Thyroid gland (tissue), 4 donors: ENCODE measurements around the gene DOHH.

Experiments
- POLR2A ChIP-seq, 2 donors: fragments of 450-650 bp; IDR thresholded peaks; one replicate each; pipeline ENCODE4 v1.6.1; 2017; ENCODE audit warnings: antibody characterized with exemption in 2 of 2, mild to moderate bottlenecking in 2 of 2, moderate library complexity in 1 of 2
- TF ChIP-seq, protein P1 (sequence below), 6 experiments: fragments of 200-600 bp in 3 of 6; fragments of 450-650 bp in 3 of 6; sonication (generic) in 3 of 6; IDR thresholded peaks; one replicate each; pipeline ENCODE4 v1.5.1; 2016 to 2019; ENCODE audit warnings: antibody characterized with exemption in 6 of 6, mild to moderate bottlenecking in 2 of 6, inconsistent platforms in 1 of 6, moderate library complexity in 1 of 6

DNA sequence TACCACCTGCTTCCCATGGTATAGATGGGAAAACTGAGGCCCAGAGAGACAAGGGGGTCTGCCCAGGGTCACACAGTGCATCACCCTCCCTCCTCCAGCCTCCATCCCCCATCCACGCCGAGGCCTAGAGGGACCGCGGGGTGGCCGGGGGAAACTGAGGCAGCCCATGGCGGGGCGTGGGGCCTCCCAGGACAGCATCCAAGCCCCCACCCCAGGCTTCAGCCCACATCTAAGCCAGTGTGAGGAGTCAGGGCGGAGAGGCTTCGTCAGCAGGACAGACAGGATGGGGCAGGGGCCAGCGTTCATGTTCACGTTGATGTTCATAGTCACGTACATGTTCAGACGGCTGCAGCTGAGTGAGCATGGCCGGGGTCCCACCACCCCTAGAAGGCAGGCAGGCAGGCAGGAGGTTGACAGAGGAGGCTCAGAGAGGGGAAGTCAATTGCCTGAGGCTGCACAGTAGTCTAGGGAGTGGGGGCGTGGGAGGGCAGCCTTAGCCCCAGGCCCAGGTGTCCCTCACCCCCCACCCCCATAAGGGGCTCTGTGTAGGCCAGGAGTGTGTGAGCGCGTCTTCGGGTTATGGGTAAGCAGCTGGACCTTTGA lies 43.4 kb downstream of the DOHH start:
- TF ChIP-seq, protein P1, sequence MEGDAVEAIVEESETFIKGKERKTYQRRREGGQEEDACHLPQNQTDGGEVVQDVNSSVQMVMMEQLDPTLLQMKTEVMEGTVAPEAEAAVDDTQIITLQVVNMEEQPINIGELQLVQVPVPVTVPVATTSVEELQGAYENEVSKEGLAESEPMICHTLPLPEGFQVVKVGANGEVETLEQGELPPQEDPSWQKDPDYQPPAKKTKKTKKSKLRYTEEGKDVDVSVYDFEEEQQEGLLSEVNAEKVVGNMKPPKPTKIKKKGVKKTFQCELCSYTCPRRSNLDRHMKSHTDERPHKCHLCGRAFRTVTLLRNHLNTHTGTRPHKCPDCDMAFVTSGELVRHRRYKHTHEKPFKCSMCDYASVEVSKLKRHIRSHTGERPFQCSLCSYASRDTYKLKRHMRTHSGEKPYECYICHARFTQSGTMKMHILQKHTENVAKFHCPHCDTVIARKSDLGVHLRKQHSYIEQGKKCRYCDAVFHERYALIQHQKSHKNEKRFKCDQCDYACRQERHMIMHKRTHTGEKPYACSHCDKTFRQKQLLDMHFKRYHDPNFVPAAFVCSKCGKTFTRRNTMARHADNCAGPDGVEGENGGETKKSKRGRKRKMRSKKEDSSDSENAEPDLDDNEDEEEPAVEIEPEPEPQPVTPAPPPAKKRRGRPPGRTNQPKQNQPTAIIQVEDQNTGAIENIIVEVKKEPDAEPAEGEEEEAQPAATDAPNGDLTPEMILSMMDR (IDR thresholded peaks at IDR 0.05): no peak
- no peak for TF ChIP-seq POLR2A (IDR thresholded peaks at IDR 0.05)
